Nephron (organoid): ENCODE measurements around the gene DUSP21.

ENCODE experiments used
- H3K27ac Mint-ChIP-seq, 3 experiments: 2 replicates each; pipeline ENCODE4 v1.8.0; 2020; ENCODE audit warnings: mixed read lengths in 3 of 3, mild to moderate bottlenecking in 2 of 3, moderate library complexity in 1 of 3
- H3K27me3 Mint-ChIP-seq: 2 replicates; pipeline ENCODE4 v1.8.0; 2021; ENCODE audit warnings: low read depth, mild to moderate bottlenecking, moderate library complexity, mixed read lengths
- H3K36me3 Mint-ChIP-seq: 2 replicates; pipeline ENCODE4 v1.8.0; 2020; ENCODE audit warnings: low read depth, mixed read lengths
- H3K4me1 Mint-ChIP-seq: 2 replicates; pipeline ENCODE4 v1.8.0; 2020; ENCODE audit warnings: mixed read lengths
- H3K4me3 Mint-ChIP-seq, 3 experiments: 2 replicates each; pipeline ENCODE4 v1.8.0; 2020; ENCODE audit warnings: mild to moderate bottlenecking in 3 of 3, mixed read lengths in 3 of 3, moderate library complexity in 2 of 3
- H3K9me3 Mint-ChIP-seq: 2 replicates; pipeline ENCODE4 v1.8.0; 2020; ENCODE audit warnings: mixed read lengths
- TF ChIP-seq, protein P1 (sequence below), 3 experiments: fragments of 200-600 bp; sonication (generic); IDR thresholded peaks; one replicate each; pipeline ENCODE4 v1.5.0; 2021; ENCODE audit warnings: antibody characterized with exemption in 3 of 3; ENCODE audit not compliant: unreplicated experiment in 3 of 3

DUSP21 gene

DNA sequence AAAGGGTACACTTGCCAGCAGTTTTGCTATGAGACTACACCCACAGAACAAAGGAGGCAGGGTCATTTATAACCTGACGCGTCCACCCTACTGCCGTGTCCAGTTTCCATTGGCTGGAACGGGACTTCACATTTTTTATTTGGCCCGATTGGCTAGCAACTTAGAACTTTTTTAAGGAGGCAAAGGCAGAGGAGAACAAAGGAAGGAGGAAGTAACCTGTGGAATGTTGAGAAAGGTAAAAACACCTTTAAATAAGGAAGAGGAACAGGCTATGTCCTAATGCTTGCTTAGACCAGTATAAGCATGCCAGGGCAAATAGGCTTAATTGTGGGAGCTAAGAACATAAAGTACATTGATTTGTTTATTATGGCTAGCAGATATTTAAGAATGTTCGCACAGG lies 47.8 kb downstream of the DUSP21 start:
- H3K4me3 Mint-ChIP-seq: no peak overlapping the region
- H3K36me3 Mint-ChIP-seq: peaks cover 37% of the 10 kb centered on the region
- no peak overlapping the region for H3K27ac Mint-ChIP-seq
- no peaks in the 10 kb centered on the region for H3K27me3 Mint-ChIP-seq
- peaks cover 42% of the 10 kb centered on the region for H3K9me3 Mint-ChIP-seq
- no peaks in the 10 kb centered on the region for H3K4me1 Mint-ChIP-seq
- TF ChIP-seq, protein P1, sequence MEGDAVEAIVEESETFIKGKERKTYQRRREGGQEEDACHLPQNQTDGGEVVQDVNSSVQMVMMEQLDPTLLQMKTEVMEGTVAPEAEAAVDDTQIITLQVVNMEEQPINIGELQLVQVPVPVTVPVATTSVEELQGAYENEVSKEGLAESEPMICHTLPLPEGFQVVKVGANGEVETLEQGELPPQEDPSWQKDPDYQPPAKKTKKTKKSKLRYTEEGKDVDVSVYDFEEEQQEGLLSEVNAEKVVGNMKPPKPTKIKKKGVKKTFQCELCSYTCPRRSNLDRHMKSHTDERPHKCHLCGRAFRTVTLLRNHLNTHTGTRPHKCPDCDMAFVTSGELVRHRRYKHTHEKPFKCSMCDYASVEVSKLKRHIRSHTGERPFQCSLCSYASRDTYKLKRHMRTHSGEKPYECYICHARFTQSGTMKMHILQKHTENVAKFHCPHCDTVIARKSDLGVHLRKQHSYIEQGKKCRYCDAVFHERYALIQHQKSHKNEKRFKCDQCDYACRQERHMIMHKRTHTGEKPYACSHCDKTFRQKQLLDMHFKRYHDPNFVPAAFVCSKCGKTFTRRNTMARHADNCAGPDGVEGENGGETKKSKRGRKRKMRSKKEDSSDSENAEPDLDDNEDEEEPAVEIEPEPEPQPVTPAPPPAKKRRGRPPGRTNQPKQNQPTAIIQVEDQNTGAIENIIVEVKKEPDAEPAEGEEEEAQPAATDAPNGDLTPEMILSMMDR (IDR thresholded peaks at IDR 0.05; ENCODE audit: unreplicated experiment in 3 of 3): no peak
